ENCODE data around the gene ZMPSTE24. TPM values are rescaled to one million over a fixed set of nuclear protein-coding genes. Genes with fewer than 3 reads are reported as not detected.

ZMPSTE24 gene
- total and polyA plus RNA-seq, 11 donors = 20.3 to 45.8 (median 31.7) TPM

DNA sequence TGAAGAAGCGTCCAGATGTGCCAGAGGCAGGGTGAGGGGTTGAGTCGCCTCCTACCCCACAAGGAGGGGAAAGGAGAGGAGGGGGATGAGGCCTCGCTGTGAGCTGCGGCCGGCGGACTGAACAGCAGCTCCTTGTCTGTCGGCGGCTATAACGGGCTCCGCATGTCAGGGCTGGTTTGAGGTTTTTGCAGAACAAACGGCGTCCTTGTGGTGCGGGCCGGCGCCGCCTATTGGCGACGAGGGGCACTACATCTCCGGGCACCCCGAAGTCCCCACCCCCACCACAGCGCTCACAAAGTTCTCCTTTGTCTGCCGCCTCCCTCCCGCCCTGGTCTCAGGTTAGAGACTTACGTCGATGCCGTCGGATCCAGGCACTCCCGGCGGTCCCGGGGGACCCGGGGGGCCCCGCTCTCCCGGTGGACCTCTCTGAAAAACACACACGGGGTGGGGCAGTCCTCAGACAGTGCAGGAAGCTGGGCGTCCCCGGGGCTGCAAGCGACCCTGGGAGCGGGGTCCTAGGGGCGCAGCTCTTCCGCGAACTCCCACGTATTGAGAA lies 57.3 kb downstream of the ZMPSTE24 start:
- Histone ChIP-seq H3K27me3 (peaks cover 15 to 51% (median 25%) of the 10 kb centered on the region in 9 donors), H3K4me1 (peaks cover 0 to 44% (median 17%) of the 10 kb centered on the region in 12 donors), H3K36me3 (no peaks in the 10 kb centered on the region), H3K4me3 (peak overlapping the region; percentile 6 to 60 (median 47)), H3K9me3 (no peaks in the 10 kb centered on the region), H3K27ac (peak overlapping the region in 1 of 12 donors; percentile 41)
- 2 to 5% (median 4%) methylated on average over 22 to 42 of the region's 42 CpGs for WGBS, 4 donors
- intact Hi-C loops (cut with DNase I) = loop anchor here in 4 of 10 donors (5.0 to 10.0 kb wide), 3 partner anchors 89 to 163 kb away; partner anchors contain the start of gene RLF (in 1 of the 4)
- ATAC-seq = peak; percentile 78 to 93 (median 89)
- TF ChIP-seq CTCF (IDR thresholded peaks at IDR 0.05) = peak; percentile 84 to 96 (median 92)
- no peak for TF ChIP-seq POLR2A (IDR thresholded peaks at IDR 0.05)
- peak; percentile 78 to 89 (median 80) for DNase-seq

GRCh38 chr1:40315795-40316594 lies 58.0 kb downstream of the ZMPSTE24 start:
- H3K4me1 ChIP-seq = peaks cover 0 to 44% (median 17%) of the 10 kb centered on the region in 12 donors
- WGBS, 4 donors = 2 to 3% (median 3%) methylated on average over 24 to 41 of the region's 41 CpGs
- H3K27me3 ChIP-seq = peaks cover 15 to 51% (median 25%) of the 10 kb centered on the region in 9 donors
- H3K27ac ChIP-seq = no peak overlapping the region
- DNase-seq (peak in 1 of 5 donors; percentile 32), ATAC-seq (peak in 3 of 4 donors; percentile 13 to 23 (median 14))
- intact Hi-C loops (cut with DNase I) = loop anchor here in 4 of 10 donors (5.0 to 10.0 kb wide), 3 partner anchors 89 to 164 kb away; partner anchors contain the start of gene RLF (in 1 of the 4)
- H3K9me3 ChIP-seq = no peaks in the 10 kb centered on the region
- no peaks in the 10 kb centered on the region for H3K36me3 ChIP-seq
- H3K4me3 ChIP-seq = peak overlapping the region; percentile 6 to 60 (median 47)
- TF ChIP-seq POLR2A (IDR thresholded peaks at IDR 0.05) = no peak
- TF ChIP-seq CTCF (IDR thresholded peaks at IDR 0.05) = no peak

DNA sequence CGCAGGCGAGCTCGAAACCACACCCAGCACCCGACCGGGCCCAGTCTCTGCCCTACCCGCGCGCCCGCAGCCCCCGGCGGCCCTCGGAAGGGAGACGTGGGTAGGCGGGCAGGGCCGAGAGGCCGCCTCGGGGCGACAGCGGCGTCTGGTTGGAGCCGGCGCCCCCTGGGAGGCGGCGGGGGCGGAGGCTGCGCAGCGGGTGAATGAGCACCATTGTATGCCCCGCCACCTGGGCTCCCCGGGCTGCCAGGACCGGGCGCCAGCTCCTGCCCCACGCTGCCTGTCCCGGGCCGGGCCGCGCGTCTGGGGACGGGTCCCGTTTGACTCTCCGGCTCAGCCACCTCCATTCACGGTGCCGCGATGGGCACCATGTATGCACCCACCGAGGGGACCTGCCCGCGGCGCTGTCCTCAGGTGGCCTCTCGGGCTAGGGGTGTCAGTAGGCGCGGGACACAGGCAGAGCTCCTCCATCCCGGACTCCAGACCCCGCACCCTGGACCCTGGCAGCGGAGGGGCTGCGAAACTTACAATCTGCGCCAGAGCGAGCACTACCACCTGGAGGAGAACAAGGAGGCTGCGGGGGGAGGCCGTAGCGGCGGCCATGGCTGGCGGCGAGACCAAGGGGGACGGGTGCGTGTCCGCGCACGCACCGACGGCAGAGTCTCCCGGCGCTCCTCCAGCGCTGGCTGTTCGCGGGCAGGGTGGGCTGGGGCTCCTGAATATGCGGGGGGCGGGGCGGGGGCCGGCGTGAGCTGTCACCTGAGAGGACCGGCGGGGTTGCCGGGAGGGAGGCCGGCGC lies 58.8 kb downstream of the ZMPSTE24 start, which contains the start of gene COL9A2:
TSS of gene COL9A2 (minus strand) at position 692 of the 799 bp plus-strand sequence. CDS start at position 603, 89 bp downstream.
- intact Hi-C loops (cut with DNase I) = loop anchor here in 4 of 10 donors (5.0 to 10.0 kb wide), 3 partner anchors 88 to 164 kb away; partner anchors contain the start of gene RLF (in 1 of the 4)
- WGBS, 4 donors = 2% methylated on average over 17 to 84 of the region's 84 CpGs
- peak in 2 of 5 donors; percentile 29 to 74 for DNase-seq

More for the DNA sequence above, 58.8 kb downstream of the ZMPSTE24 start, which contains the start of gene COL9A2:
- Histone ChIP-seq H3K27ac (no peak within 1 kb of the TSS), H3K4me3 (peak within 1 kb of the TSS; percentile 6 to 60 (median 47)), H3K36me3 (no peaks in the 10 kb centered on the region), H3K27me3 (peaks cover 15 to 51% (median 25%) of the 10 kb centered on the region in 9 donors), H3K4me1 (peaks cover 0 to 44% (median 17%) of the 10 kb centered on the region in 12 donors), H3K9me3 (no peaks in the 10 kb centered on the region)
- ATAC-seq = peak in 3 of 4 donors; percentile 16 to 58 (median 51)
- TF ChIP-seq POLR2A (IDR thresholded peaks at IDR 0.05) = no peak
- TF ChIP-seq CTCF (IDR thresholded peaks at IDR 0.05) = no peak
